Coronary artery (tissue), 2 donors: Measurements from ENCODE around the gene TTLL5.

Experiments used
- DNase-seq: peaks from one replicate; pipeline ENCODE4 v3.0.0-alpha.2; 2017; ENCODE audit warnings: low spot score
- H3K27ac ChIP-seq, 2 donors: fragments of 200-600 bp; sonication (generic); one replicate each; pipeline ENCODE4 v1.5.1; 2016 to 2019
- H3K4me3 ChIP-seq: fragments of 200-600 bp; sonication (generic); 2 replicates; pipeline ENCODE4 v1.5.1; 2016; ENCODE audit warnings: mild to moderate bottlenecking, moderate library complexity
- CTCF ChIP-seq: fragments of 200-600 bp; sonication (generic); IDR thresholded peaks from one replicate; pipeline ENCODE4 v1.5.1; 2019; ENCODE audit warnings: antibody characterized with exemption

The TTLL5 gene

GRCh38 chr14:75847584-75847983 lies 186.5 kb downstream of the TTLL5 start:
- DNase-seq = no peak
- no peak overlapping the region for H3K4me3 ChIP-seq
- no peak for TF ChIP-seq CTCF
- no peak overlapping the region for H3K27ac ChIP-seq

- H3K4me3 ChIP-seq = no peak overlapping the region
- TF ChIP-seq CTCF = no peak
- no peak overlapping the region for H3K27ac ChIP-seq
- DNase-seq = no peak
Observed at GRCh38 chr14:75848167-75848913, 187.3 kb downstream of the TTLL5 start.

- TF ChIP-seq CTCF = no peak
- DNase-seq = no peak
- no peak overlapping the region for H3K27ac ChIP-seq
- no peak overlapping the region for H3K4me3 ChIP-seq
Observed at GRCh38 chr14:75849300-75849895, 188.4 kb downstream of the TTLL5 start.

- Histone ChIP-seq H3K27ac (no peak overlapping the region), H3K4me3 (no peak overlapping the region)
- no peak for DNase-seq
- TF ChIP-seq CTCF = no peak
Observed at GRCh38 chr14:75851574-75851866, 190.5 kb downstream of the TTLL5 start.

GRCh38 chr14:75854111-75854799 lies 193.2 kb downstream of the TTLL5 start:
- TF ChIP-seq CTCF = no peak
- DNase-seq = no peak
- no peak overlapping the region for H3K27ac ChIP-seq
- H3K4me3 ChIP-seq = no peak overlapping the region

- no peak for DNase-seq
- no peak for TF ChIP-seq CTCF
- no peak overlapping the region for H3K27ac ChIP-seq
- no peak overlapping the region for H3K4me3 ChIP-seq
Observed at GRCh38 chr14:75857199-75857598, 196.2 kb downstream of the TTLL5 start.

- no peak for TF ChIP-seq CTCF
- Histone ChIP-seq H3K4me3 (no peak overlapping the region), H3K27ac (no peak overlapping the region)
- DNase-seq = no peak
Observed at GRCh38 chr14:75858362-75858761, 197.3 kb downstream of the TTLL5 start.
